Measurements from ENCODE around the gene EIF3I. TPM values are rescaled to one million over a fixed set of nuclear protein-coding genes. Genes with fewer than 3 reads are reported as not detected.
A peak's percentile ranks its signal among the peaks of the same experiment; 100 is the strongest.

The EIF3I gene
- total and polyA plus RNA-seq, 10 of the 15 experiments (the other 5 are each of a cell fraction or from before 2014, with no cell fraction given) = 208 to 606 (median 352) TPM

- TF ChIP-seq EP300 (IDR thresholded peaks at IDR 0.05; ENCODE audit: borderline replicate concordance in 1 of 2, control insufficient read depth in 1 of 2, low read depth in 2 of 2, low read length in 2 of 2) (no peak), CREB1 (IDR thresholded peaks at IDR 0.05; ENCODE audit: low read depth) (no peak), USF1 (IDR thresholded peaks at IDR 0.05; ENCODE audit: borderline replicate concordance, extremely low read length, insufficient read depth, low read depth, low read length) (no peak), DPF2 (IDR thresholded peaks at IDR 0.05) (0 out of 2 replicates have a peak, but pooled peaks have one; percentile 23), MEF2A (IDR thresholded peaks at IDR 0.05; ENCODE audit: insufficient read depth, low read depth, low read length) (no peak), POU2F2 (IDR thresholded peaks at IDR 0.05; ENCODE audit: borderline replicate concordance, low read depth, low read length) (no peak), EZH2 (IDR thresholded peaks at IDR 0.05; ENCODE audit: borderline replicate concordance, control insufficient read depth, low read depth, low read length) (no peak), HCFC1 (IDR thresholded peaks at IDR 0.05; ENCODE audit: low read length) (no peak), TBL1XR1 (IDR thresholded peaks at IDR 0.05; ENCODE audit: low read depth, low read length) (no peak), POLR2AphosphoS5 (IDR thresholded peaks at IDR 0.05; ENCODE audit: low read length) (no peak), SP1 (IDR thresholded peaks at IDR 0.05; ENCODE audit: low read depth, low read length) (no peak), ZNF687 (IDR thresholded peaks at IDR 0.05) (no peak; the same call in 1 of the 2 replicates), NR2C1 (IDR thresholded peaks at IDR 0.05) (no peak), ZNF384 (IDR thresholded peaks at IDR 0.05; ENCODE audit: borderline replicate concordance, low read depth, low read length) (no peak)
- TF ChIP-seq, protein P1, sequence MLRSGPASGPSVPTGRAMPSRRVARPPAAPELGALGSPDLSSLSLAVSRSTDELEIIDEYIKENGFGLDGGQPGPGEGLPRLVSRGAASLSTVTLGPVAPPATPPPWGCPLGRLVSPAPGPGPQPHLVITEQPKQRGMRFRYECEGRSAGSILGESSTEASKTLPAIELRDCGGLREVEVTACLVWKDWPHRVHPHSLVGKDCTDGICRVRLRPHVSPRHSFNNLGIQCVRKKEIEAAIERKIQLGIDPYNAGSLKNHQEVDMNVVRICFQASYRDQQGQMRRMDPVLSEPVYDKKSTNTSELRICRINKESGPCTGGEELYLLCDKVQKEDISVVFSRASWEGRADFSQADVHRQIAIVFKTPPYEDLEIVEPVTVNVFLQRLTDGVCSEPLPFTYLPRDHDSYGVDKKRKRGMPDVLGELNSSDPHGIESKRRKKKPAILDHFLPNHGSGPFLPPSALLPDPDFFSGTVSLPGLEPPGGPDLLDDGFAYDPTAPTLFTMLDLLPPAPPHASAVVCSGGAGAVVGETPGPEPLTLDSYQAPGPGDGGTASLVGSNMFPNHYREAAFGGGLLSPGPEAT (IDR thresholded peaks at IDR 0.05; ENCODE audit: low read depth) = no peak
- TF ChIP-seq, protein P2, sequence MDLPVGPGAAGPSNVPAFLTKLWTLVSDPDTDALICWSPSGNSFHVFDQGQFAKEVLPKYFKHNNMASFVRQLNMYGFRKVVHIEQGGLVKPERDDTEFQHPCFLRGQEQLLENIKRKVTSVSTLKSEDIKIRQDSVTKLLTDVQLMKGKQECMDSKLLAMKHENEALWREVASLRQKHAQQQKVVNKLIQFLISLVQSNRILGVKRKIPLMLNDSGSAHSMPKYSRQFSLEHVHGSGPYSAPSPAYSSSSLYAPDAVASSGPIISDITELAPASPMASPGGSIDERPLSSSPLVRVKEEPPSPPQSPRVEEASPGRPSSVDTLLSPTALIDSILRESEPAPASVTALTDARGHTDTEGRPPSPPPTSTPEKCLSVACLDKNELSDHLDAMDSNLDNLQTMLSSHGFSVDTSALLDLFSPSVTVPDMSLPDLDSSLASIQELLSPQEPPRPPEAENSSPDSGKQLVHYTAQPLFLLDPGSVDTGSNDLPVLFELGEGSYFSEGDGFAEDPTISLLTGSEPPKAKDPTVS (IDR thresholded peaks at IDR 0.05; ENCODE audit: low read depth, low read length) = no peak
- TF ChIP-seq, protein P3, sequence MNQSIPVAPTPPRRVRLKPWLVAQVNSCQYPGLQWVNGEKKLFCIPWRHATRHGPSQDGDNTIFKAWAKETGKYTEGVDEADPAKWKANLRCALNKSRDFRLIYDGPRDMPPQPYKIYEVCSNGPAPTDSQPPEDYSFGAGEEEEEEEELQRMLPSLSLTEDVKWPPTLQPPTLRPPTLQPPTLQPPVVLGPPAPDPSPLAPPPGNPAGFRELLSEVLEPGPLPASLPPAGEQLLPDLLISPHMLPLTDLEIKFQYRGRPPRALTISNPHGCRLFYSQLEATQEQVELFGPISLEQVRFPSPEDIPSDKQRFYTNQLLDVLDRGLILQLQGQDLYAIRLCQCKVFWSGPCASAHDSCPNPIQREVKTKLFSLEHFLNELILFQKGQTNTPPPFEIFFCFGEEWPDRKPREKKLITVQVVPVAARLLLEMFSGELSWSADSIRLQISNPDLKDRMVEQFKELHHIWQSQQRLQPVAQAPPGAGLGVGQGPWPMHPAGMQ (IDR thresholded peaks at IDR 0.05; ENCODE audit: borderline replicate concordance) = no peak
- TF ChIP-seq, protein P4, sequence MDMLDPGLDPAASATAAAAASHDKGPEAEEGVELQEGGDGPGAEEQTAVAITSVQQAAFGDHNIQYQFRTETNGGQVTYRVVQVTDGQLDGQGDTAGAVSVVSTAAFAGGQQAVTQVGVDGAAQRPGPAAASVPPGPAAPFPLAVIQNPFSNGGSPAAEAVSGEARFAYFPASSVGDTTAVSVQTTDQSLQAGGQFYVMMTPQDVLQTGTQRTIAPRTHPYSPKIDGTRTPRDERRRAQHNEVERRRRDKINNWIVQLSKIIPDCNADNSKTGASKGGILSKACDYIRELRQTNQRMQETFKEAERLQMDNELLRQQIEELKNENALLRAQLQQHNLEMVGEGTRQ (IDR thresholded peaks at IDR 0.05; ENCODE audit: borderline replicate concordance, low read depth, low read length) = no peak
Observed at GRCh38 chr1:32240140-32240951, 18.1 kb downstream of the EIF3I start (continued).

All from GM12878 (cell line).